Right ventricle myocardium superior (tissue), 1 donor: ENCODE results near the gene ARID4B. TPM values are rescaled to one million over a fixed set of nuclear protein-coding genes. Genes with fewer than 3 reads are reported as not detected.
"Not testable (repeated sequence)": the region's sequence is repeated elsewhere in the genome, so short reads cannot be mapped to it uniquely, and the experiment has no call there.

Source experiments
- ATAC-seq: fragments of 200-7000 bp; cut with Tn5 transposase; one replicate; pipeline ENCODE4 v1.9.1; 2020; ENCODE audit warnings: mild to moderate bottlenecking; ENCODE audit not compliant: poor library complexity
- DNase-seq: peaks from one replicate; pipeline ENCODE4 v3.0.0-alpha.2; 2020
- intact Hi-C: fragments of 100-400 bp; cut with DNase I; formaldehyde crosslinking; loops from one replicate; pipeline ENCODE4 v1.11.2; 2022
- total RNA-seq: library from RNA; stranded (reverse); fragmentation: NEBNext Ultra II Directional; extraction: Animal tissue kit (Norgen Biotek cat#: 25700); gene quantifications from one replicate; pipeline ENCODE4 v1.2.1, GENCODE V29; 2021
- donor health status: DM: no; HTN: yes; CAD: no; lungs with severe emphysema.

The ARID4B gene
- total RNA-seq, 1 donor from 2014 or later: 14.8 TPM

DNA sequence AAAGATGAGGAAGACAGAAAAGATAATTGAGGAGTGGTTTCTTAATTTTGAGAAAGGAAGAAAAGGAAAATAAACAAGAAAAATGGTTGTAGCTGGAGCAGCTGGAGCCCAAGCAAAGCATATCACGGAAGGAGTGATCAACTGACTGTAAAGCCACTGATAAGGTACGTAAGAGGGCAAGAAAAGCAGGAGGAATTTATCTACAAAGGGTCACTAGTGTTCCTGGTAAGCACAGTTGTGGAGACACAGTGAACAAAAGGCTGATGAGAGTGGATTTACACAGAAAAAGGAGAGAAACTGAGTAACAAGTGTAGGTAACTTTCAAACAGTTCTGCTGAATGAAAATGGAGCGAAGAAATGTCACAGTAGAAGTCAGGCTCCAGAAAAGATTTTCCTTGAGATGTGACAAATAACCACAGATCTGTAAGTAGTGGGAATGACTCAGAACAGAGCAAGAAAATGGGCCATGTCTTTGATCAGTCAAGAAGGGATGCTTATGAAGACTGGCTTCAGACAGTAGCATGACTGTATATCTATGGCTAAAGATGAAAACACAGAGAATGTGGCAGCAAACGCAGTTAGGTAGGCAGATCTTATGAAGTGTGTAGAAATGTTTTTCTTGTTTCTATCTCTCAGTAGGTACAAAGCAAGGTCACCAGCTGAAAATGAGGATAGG, 121.3 kb downstream of the ARID4B start:
- ATAC-seq (no peak), DNase-seq (no peak)
- intact Hi-C loops: no loop called here

- intact Hi-C loops: no loop called here
- no peak for DNase-seq
- ATAC-seq: no peak
Measured at GRCh38 chr1:235205687-235206086, 122.3 kb downstream of the ARID4B start.

- intact Hi-C loops: no loop called here
- no peak for ATAC-seq
- DNase-seq: no peak
Measured at GRCh38 chr1:235203428-235203827, 124.6 kb downstream of the ARID4B start.

DNA sequence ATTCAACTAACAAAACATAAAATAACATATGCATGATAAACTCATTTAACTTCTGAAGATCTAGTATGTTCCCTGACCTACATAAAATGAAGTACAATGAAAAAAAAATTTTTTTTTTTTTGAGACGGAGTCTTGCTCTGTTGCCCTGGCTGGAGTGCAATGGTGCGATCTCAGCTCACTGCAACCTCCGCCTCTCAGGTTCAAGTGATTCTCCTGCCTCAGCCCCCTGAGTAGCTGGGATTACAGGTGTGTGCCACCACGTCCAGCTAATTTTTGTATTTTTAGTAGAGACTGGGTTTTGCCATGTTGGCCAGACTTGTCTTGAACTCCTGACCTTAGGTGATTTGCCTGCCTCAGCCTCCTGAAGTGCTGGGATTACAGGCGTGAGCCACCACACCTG, 125.5 kb downstream of the ARID4B start:
- ATAC-seq, intact Hi-C loops, DNase-seq: not testable (repeated sequence)

GRCh38 chr1:235199441-235199840, 128.5 kb downstream of the ARID4B start:
- ATAC-seq (peak; percentile 25), DNase-seq (no peak)
- intact Hi-C loops: no loop called here

GRCh38 chr1:235190431-235190830, 137.5 kb downstream of the ARID4B start:
- intact Hi-C loops: no loop called here
- no peak for ATAC-seq
- DNase-seq: no peak

DNA sequence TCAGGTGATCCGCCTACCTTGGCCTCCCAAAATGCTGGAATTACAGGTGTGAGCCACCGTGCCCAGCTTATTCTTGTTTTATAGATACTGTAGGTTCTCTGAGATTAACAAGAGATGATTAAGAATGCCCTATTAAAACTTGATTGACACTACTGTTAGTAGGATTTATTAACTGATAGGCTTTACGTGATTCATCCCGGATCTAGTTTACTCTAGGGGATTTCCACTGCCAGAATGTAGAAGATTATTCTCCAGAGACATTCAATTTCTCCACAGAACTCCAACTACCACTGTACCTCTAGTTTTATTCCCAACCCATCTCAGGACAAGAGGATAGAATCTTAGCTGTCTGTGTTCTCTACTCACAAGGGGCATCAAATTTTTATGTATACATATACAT, 140.7 kb downstream of the ARID4B start:
- DNase-seq (no peak), ATAC-seq (no peak)
- intact Hi-C loops: no loop called here

- DNase-seq: no peak
- ATAC-seq: no peak
- intact Hi-C loops: no loop called here
Measured at GRCh38 chr1:235181561-235182245, 146.3 kb downstream of the ARID4B start.

DNA sequence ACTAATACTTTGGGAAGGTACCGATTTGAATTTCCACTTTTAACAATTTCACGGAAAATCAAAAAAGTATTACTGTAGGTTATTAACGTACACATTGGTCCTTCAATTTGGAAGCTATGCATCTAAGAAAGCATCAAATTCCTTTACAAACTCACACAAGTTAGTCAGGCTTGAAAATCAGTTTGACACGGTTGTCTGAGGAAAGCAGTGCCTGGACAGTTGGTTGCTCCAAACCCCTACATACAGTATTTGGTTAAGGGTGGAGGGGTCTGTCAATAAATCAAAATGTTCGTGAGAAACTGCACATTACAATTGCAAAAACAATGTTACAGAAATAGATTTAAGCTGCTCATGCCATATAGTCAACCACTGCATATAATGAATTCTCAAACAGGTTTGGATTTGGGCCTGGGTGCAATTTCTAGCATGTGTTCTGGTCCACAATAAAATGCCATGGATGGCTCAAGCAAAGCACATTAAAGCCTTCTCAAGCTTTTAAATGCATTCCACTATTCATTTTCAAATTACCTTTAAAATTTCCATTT, 147.0 kb downstream of the ARID4B start:
- intact Hi-C loops: no loop called here
- DNase-seq: no peak
- ATAC-seq: no peak

GRCh38 chr1:235176486-235176885, 151.5 kb downstream of the ARID4B start:
- intact Hi-C loops: no loop called here
- no peak for DNase-seq

DNA sequence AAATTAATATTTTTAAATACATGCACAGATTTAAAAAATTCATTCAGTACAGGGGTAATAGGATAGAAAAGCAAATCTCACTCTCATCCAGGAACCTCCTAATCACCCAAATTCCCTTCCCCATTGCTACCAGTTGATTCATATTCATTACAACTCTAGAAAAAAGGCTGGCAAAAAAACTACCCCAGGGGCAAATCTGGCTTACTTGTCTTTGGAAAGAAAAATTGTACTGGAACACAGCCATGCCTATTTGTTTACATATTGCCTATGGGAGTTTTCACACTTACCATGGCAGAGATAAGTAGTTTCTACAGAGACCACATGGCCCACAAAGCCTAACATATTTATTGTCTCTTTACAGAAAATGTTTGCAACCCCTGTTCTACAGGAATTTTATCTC, 158.0 kb downstream of the ARID4B start:
- intact Hi-C loops: no loop called here

More at GRCh38 chr1:235176486-235176885, 151.5 kb downstream of the ARID4B start:
- ATAC-seq: no peak

DNA sequence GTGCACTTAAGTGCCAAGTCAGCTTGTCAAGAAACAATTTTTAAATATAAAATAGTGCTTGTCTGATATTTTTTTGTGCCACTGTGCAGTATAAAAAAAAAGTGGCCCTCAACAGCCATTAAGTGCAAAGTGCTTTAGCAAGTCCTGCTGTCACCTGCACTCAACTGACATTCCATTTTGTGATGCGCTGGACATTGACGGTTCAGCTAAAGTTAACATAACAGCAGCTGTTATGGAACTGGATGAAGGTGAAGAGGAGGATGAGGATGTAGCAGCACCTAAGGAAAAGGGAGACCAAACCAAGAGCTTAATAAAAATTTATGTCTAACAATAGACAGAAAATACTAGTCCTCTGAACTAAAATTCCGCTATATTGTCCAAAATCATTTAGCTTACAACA, 159.6 kb downstream of the ARID4B start:
- no peak for ATAC-seq
- intact Hi-C loops: no loop called here

More for the DNA sequence above, 158.0 kb downstream of the ARID4B start:
- DNase-seq: no peak
- ATAC-seq: no peak

GRCh38 chr1:235161685-235162327, 166.2 kb downstream of the ARID4B start:
- no peak for ATAC-seq

More for the DNA sequence above, 159.6 kb downstream of the ARID4B start:
- no peak for DNase-seq

GRCh38 chr1:235160957-235161684, 166.9 kb downstream of the ARID4B start, which contains the start of gene RBM34:
RBM34 (minus strand) TSS chr1:235161250; CDS start chr1:235161226, 24 bp downstream.
- DNase-seq (peak; percentile 96), ATAC-seq (peak; percentile 99)
- intact Hi-C loops: no loop called here

More at GRCh38 chr1:235161685-235162327, 166.2 kb downstream of the ARID4B start:
- no peak for DNase-seq
- intact Hi-C loops: no loop called here

DNA sequence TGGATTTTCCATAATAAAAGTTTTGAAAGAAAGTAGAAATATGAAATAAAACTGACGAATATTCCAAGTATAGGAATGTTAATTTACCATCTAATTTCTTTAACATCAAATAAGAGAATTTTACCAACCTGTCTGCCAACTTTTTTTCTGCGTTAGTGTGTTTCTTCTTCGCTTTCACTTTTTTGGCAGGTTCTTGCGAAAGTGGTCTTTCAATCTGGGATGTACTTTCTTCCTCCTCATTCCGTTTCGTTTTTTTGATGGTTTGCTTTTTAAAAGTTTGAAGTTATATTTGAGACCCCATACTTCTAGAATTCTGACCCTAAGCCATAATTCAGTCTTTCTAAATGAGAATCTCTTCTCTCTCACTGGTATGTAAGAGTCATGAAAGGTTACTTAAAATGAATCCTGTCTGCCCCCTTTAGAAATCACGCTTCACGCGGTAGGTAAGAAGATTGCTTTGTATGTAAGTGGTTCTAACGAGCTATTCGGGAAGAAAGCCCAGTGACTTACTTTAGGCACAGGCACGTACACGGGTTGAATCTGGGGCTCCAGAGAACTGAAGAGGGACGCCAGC, 167.5 kb downstream of the ARID4B start:
- DNase-seq: no peak
- intact Hi-C loops: no loop called here
- peak; percentile 55 for ATAC-seq

GRCh38 chr1:235159930-235160329, 168.0 kb downstream of the ARID4B start:
- intact Hi-C loops, ATAC-seq, DNase-seq: not testable (repeated sequence)

GRCh38 chr1:235159284-235159683, 168.7 kb downstream of the ARID4B start:
- DNase-seq, intact Hi-C loops, ATAC-seq: not testable (repeated sequence)

DNA sequence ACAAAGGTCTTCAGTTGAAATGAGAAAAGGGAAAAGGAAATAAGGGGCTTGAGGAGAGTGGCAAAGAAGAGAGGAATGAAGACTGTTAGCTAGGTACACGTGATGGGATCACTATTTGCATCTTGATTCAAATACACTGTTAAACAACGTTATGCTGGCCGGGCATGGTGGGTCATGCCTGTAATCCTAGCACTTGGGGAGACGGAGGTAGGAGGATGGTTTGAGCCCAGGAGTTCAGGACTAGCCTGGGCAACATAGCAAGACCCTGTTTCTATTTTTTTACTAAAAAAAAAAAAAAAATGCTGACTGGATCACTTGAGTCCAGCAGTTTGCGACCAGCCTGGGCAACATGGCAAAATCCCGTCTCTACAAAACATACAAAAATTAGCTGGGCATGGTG, 169.3 kb downstream of the ARID4B start:
- intact Hi-C loops: no loop called here
- DNase-seq: no peak

More for the DNA sequence above, 169.3 kb downstream of the ARID4B start:
- ATAC-seq: no peak
